ENCODE results near the gene RGSL1.

The RGSL1 gene

DNA sequence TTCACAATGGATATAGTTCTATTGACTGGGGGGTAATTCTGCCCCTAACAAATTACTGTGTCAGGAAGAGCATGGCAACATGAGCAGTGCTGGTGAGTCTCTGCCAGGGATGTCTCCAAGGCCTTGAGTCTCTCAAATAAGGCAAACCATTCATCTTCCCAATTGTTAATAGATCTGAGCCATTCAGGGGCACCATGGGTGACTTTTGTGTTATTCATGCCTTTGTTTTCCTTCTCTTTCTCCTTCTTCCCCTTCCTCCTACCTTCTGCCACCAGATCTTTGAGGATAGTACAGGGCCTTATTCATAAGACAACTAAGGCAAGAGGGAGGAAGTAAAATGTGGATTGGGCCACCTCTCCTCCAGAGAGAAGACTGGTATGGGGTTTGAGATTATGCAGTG, at the start of gene RGSL1:
Gene RGSL1, plus strand, starts transcription at position 60 of the 400 bp plus-strand sequence. Its CDS starts 20 bp downstream, at position 80.
- no peak for DNase-seq

DNA sequence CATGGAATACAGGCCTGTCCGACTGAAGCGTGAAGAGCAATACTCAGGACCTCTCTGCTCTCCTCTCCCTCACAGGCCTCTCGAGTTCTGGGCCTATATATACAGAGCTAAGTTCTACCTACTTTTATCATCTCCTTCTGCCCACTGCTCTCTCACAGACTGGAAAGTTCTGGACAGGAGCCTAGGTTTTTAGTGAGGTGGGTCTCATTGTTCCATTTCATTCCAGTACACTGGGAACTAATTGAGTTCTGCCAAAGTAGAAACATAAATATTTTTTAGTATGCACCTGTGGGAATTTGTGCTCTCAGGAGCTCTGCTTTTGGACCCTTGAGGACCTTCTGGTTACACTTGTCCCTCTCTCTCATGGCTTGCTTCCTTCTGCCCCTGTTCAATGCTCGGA, 49.4 kb upstream of the RGSL1 start, which contains the start of gene TEDDM1:
Gene TEDDM1, minus strand, starts transcription at position 101 of the 400 bp plus-strand sequence. CDS start 182 bp downstream, outside the sequence.
- no peak for DNase-seq

DNA sequence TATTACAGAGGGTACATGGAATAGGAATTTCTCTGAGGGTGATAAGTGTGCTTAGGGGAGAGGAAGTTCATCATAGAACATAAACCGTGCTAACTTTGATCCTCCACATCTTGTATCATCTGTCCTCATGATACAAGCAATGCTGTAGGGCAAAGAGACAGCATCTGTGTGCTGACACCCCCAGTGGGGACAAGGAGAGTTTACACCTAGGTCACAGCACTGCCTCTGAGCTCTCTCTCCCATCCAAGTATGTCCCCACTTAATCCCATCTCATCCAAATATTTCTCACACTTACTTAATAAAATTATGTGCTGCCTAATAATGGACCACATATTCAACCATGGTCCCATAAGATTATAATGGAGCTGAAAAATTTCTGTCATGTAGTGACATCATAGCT, 45.2 kb upstream of the RGSL1 start:
- DNase-seq, result no peak

DNA sequence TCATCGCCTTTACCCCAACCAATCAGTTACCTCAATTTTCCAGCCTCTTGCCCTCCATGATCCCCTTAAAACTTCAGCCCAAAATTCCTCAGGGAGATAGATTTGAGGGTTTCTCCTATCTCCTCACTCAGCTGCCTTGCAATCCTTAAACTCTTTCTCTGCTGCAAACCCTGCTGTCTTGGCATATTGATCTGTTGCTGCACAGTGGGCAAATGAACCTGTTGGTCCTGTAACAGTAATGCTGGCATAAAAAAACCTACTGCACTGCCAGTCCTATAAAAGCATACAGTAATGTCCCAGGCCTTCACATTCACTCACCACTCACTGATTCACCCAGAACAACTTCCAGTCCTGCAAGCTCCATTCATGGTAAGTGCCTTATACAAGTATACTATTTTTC, 44.4 kb upstream of the RGSL1 start:
- DNase-seq, result no peak

DNA sequence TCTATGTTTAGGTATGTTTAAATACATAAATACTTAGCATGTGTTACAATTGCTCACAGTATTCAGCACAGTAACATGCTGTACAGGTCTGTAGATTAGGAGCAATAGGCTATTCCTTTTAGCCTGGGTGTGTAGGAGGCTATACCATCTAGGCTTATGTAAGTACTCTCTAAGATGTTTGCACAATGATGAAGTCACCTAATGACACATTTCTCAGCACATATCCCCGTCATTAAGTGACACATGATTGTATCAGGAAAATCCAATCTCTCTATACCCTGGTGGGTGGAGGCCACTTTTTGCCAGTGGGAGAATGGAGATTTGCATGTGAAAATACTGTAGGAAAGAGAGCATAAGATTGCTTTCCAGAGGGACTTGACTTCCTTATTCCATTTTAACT, 43.9 kb upstream of the RGSL1 start:
- DNase-seq, result no peak

DNA sequence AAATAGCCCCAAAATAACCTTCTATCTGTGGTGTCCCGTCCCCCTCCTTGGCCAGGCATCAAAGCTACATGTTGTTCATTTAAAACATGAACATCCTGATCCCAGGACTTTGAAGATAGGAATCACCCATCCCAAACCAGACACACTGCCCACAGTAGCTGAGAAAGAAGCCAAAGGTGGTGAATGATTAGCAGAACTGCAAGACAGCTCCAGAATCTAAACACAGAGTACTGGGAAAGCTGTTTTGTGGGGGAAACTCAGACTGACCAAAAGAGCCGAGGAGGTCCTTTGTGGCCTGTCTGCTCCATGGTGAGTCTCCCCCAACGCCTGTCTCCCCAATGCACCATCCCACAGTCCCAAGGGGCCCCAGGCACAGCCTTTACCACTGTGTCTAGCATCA, 42.2 kb upstream of the RGSL1 start:
- no peak for DNase-seq

DNA sequence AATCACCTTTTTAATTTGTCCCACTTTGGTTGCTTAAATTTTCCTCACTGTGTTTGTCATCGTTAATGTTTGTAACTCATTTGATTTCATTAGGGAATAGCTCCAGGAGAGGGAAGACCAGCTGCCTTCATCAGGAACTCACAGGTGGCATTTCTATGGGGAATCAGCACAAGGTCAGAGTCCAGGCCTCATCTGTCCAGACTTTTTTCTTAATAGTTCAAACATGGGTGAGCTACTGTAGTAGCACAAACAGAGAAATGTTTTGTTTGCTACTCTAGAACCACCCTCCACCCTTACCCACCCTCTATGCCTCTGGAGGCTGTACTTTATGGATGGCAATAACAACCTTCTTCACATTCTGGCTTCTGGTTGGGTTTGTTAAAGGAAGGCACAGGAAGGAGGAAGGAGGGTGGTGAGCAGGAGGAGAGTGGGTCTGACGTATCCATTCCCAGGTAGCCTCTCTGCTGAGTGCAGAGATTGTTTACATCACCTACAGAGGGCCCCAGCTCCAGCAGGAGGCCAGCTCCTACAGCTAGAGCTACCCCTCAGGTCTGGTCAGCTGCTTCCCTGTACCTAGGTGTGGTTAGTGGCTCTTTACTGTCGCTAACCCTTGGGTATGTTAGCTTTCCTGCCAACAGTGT, 41.4 kb upstream of the RGSL1 start:
- no peak for DNase-seq

DNA sequence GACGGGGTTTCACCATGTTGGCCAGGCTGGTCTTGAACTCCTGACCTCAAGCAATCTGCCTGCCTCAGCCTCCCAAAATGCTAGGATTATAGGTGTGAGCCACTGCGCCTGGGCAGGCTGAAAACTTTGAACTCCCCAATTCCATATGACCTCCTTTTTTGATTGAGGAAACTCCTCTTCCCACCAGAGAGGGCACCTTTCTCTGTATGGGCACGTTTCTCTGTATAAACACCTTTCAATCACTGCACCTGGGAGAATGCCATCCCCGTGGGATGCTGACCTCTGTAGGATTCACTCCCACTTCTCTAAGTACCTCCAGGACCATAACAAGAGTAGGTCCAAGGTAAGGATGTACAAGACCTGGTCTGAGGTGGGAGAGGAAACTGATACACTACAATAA, 39.8 kb upstream of the RGSL1 start:
- no peak for DNase-seq

DNA sequence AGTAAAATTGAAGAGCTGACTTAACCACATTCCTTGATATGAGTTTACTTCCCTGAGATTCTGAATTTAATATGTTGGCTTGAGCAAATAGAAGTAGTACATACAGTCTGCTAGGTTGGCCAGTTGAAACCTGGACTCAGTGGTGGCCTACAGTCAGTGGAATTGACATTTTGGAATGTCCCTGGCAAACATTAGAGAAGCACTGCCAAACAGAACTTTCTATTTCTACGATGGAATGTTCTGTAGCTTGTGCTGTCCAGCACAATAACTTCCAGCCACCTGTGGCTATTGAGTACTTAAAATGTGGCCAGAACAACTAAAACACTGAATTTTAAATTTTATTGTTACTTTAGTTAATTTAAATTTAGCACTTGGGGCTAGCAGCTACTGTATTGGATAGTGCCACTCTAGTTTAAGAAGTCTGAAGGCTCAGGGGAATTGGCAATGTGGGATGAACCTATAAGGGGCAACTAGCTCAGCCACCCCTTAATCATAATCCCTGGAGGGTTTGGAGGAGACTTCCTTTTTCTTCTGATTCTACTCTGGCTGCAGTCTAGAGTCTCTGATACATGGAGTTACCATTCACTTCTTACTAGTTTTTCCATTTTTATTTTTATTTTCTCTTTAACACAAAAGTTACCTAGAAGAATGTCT, 39.2 kb upstream of the RGSL1 start:
- no peak for DNase-seq

DNA sequence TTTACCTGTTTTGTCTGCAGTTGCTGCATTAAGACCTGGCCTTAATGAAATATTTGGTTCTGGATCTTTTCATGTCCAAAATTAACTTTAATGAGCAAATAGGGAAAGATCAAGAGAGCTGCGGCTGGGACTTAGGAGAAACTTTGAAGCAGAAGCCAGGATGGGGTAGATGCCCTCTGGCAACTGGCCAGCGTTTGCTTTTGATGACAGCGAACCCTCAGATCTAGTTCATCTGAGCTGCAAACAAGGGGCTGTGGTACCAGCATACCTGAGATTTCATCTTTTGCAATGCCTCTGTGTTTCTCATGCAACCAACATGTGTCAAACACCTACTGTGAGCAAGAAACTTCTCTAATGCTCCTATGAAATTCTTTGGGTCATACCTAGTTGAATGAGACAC, 36.5 kb upstream of the RGSL1 start:
- DNase-seq, result no peak

DNA sequence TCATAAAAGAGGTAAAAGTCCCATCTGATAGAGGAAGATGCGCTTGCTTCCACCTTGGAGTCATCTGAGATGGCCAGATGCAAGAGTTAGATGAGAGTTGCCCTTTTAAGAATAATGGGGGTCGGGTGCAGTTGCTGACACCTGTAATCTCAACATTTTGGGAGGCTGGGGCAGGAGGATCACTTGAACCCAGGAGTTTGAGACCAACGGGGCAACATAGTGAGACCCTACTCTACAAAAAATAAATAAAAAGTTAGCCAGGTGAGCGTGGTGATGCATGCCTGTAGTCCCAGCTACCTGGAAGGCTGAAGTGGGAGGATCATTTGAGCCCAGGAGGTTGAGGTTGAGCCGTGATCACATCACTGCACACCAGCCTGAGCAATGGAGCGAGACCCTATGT, 36.0 kb upstream of the RGSL1 start:
- no peak for DNase-seq

DNA sequence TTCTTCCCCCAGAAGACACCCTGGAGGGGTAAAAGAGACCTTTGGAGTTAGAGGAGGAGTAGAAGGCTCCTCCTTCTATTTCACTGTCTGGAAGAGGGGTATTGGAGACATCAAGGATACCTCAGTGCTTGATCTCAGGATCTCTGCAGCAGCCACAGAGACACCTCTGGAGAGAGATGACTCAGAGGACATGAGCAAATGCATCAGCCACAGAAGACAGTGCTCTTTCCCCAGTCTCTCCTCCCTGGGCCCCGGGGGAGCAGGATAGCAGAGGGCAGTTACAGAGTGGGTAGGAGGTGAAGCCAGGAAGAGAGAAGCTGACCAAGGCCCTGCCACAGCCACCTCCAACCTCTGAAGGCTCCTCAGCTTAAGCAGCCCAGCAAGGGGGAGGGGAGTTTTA, 34.2 kb upstream of the RGSL1 start:
- no peak for DNase-seq

DNA sequence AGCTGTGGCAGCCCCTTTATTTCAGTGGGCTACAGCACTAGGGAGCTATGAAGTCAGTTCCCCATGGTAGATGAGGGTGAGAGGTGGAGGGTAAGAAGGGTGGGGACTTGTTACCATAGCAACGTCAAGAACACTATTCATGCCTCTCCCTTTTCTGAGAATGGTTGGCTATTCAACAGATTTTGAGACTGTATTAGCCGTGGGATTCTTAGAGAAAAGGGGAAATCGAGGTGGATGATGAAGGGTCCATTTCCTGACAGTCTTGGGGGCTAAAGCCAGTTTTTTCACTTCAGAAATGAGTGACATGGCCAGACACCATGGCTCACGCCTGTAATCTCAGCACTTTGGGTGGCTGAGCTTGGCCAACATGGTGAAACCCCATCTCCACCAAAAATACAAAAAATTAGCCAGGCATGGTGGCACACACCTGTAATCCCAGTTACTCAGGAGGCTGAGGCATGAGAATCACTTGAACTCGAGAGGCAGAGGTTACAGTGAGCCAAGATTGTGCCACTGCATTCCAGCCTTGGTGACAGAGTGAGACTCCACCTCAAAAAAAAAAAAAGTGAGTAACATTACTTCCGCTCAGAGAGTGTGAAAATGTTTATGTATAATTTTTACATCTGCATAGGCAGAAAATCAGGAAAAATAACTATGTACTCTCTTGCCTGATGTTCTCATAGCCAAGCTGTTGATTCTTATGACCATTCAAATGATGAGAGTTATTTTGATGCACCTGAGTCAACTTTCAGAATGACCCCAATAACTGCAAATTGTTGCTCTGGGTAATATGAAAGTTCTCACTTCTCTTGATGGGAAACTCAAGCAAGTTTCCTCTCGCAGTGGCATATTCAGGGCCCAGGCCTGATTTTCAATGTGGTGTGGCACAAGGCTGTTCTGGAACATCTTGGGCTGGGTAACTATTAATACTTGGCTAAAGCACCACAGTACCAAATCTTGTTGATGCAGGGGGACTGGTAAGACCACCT, 23.2 kb upstream of the RGSL1 start:
- no peak for DNase-seq

DNA sequence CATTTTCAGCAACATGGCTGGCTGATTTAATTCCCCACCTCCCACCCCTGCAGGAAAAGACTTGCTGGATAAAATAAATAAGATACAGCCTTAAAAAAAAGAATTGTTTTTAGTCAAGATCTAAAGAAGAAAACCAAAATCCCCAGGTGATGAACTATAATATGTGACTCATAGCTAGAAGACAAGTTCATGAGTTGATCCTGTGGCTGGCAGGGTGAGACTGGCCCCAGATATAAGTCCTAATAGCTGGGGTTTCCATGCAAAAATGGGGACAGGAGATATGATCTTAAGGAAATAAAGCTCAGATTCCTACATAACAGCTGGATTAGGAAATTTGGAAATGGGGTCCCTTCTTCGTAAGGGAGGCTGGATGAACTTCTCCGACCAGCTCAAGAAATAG, 21.9 kb upstream of the RGSL1 start:
- no peak for DNase-seq

DNA sequence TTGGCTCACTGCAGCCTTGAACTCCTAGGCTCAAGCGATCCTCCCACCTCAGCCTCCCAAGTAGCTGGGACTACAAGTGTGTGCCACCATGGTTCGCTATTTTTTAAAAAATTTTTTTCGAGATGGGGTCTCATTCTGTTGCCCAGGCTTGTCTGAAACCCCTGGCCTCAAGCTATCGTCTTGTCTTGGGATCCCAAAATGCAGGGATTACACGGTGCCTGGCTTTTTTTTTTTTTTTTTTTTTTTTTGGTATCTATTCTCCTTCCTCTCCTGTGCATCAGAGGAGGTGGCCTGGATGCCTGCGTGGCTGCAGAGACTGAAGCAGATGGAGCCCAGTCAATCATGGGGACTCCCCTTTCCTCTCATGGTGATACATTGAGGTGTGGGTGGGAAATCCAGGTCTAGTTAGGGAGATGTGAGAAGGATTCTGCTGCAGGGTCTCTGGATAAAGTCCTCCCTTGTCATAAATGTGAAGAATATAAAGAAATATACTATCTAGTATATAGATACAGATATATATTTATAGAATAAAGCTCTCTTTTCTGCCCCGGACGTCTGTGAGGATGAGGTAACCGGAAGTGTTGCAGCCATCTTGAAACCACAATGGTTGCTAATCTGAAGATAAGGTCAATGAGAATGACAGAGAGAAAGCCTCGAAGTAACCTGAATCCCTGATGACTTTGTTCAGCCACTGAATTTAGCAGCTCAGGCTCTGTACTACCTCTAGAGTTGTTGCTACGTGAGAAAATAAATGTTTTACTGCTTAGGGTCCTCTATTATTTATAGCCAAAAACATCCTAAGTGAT, 19.5 kb upstream of the RGSL1 start:
- DNase-seq, result no peak

DNA sequence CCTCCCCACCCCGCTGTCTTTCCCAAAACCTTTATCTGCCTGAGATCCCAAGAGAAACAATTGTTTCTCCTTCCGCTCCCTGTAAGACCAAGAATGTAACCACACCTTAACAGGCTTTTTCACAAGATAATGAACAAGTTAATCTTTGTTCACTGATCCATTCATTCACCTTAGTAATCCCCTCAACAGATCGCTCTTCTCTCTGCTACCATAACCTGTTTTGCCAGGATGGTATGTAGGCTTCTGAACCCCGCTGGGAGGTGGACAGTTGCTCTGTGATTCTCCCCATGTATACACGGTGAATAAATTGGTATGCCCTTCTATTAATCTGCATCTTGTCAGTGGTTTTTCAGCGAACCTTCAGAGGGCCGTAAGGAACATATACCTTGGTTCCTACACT, 18.7 kb upstream of the RGSL1 start:
- no peak for DNase-seq

DNA sequence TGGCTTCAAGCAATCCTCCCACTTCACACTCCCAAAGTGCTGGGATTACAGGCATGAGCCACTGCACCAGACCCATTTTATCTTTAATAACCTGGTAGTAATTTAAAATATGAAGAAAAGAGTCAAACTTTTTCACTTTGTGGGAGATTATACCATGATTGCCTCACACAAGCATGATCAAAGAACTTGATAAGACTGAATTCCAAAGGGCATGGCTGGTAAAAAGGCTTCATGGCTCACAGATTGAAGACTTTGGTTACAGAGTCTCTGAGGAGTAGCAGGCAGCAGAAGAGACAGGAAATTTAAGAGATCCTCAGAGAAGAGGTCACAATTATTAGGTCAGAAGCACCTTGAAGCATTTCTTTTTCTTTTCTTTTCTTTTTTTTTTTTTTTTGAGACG, 16.4 kb upstream of the RGSL1 start:
- DNase-seq, result no peak

DNA sequence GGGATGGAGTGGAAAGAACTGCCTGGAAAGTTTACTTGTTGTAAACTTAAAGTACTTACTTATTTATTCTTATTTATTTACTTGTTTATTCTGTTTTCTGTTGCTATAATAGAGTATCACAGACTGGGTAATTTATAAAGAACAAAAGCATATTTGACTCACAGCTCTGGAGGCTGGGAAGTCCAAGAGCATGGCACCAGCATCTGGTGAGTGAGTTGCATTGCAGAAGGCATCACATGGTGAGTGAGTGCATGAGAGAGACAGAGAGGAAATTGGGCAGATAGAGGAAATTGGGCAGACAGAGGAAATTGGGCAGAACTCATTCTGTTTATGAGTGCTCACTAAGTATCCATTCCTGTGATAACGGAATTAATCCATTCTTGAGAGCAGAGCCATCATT, 11.6 kb upstream of the RGSL1 start:
- no peak for DNase-seq

DNA sequence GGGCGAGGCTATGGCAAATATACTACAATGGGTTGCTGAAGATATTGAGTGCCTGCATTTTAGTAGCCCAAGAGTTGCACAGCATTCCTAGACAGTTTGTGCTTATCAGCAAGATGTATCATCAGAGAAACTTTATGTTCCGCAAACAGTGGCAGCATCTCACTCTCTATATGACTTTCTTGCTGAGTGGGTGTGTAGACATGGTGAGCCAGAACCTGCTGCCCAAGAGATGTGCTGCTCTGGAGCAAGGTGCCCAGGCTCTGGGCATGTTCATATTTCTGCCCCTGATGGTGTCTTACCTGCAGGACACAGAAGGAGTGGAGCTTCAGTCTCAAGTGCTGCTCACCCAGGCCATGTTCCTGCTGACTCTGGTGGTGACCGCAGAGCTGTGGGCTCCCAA, 8.2 kb upstream of the RGSL1 start:
- no peak for DNase-seq

DNA sequence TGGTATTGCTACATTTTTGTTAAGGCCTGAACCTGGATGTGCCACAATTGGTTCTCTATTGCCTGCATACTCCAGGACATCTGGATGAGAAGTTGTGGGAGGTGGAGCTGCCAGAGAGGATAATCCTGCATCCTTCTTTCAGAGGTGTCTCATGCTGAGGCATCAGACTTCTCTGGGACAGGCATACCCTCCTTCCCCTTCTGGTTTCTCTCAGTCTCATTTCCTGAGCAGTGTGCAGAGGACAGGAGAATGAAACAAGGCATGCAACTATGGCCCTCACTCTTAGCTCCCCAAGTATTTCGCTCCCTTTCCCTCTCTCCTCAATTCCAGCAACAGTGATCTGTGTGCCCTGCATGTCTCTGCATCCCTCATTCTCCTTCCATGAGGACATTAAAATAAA, 7.6 kb upstream of the RGSL1 start:
- DNase-seq, result no peak

DNA sequence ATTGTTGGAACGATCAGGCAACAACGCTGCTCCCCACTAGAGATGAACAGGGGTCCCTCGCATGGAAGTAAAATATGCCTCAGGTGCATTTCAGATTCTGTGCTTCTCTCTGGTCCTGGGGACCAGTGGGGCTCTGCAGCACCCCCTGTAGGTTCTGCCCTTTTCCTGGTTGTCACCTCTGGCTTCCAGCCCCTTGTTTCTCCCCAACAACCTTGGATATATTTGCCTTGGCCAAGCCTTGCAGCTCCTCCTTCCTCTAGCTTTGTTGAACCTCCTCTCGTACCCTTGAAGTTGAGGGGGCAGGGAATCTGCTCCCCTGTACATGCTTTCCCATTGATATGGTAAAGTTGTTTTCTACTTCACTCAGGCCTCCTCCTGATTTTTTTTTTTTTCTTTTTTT, 5.4 kb upstream of the RGSL1 start:
- no peak for DNase-seq

DNA sequence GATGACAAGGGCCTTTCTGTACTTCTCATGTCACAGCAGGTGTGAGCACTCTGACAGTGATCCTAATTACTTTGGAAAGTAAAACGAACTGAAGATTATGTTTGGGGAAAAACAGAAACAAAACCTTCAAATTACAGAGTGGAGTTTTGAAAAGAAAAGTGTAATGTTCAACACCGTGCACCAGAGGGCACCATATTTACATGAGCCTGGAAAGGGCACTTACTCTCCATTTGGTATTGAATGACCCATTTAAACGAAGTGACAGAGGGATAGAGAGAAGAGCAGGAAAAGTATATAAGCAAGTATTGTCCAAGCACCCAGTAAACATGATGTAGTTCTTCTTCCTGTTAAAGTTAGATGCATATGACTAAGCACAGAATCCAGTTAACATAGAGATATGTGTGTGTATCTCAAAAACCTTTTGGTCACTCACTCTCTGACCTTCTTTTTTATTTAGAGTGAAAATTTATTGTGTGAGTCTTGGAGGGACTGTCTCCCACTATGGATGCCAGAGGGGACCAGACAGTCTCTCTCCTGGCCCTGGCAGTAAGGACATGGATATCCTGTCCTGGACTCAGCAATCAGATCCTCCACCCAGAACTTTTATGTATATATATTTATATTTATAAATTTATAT, 3.8 kb upstream of the RGSL1 start:
- DNase-seq, result peak; percentile 26
